ENCODE results near the gene FPR2.

FPR2 gene

DNA sequence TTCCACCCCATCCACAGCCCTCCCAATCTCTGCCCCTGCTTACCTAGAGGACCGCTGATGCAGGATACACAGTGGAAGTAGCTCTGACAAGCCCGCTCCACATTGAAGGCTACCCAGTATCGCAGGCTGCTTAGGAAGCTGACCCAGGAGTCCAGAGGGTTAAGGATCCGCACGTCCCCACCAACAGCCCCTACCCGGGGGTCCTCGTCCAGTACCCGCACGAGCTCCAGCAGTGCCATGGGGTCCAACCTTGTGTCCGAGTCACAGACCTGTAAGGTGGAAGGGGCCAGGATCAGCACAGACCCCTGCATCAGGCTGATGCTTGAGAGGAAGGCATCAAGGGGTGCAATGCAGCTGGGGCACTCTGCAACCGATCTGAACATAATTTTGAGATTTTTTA lies 44.1 kb upstream of the FPR2 start:
- DNase-seq (ENCODE audit: low spot score) = no peak
- TF ChIP-seq, protein P1, sequence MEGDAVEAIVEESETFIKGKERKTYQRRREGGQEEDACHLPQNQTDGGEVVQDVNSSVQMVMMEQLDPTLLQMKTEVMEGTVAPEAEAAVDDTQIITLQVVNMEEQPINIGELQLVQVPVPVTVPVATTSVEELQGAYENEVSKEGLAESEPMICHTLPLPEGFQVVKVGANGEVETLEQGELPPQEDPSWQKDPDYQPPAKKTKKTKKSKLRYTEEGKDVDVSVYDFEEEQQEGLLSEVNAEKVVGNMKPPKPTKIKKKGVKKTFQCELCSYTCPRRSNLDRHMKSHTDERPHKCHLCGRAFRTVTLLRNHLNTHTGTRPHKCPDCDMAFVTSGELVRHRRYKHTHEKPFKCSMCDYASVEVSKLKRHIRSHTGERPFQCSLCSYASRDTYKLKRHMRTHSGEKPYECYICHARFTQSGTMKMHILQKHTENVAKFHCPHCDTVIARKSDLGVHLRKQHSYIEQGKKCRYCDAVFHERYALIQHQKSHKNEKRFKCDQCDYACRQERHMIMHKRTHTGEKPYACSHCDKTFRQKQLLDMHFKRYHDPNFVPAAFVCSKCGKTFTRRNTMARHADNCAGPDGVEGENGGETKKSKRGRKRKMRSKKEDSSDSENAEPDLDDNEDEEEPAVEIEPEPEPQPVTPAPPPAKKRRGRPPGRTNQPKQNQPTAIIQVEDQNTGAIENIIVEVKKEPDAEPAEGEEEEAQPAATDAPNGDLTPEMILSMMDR (IDR thresholded peaks at IDR 0.05; ENCODE audit: extremely low read depth, missing control alignments) = no peak

DNA sequence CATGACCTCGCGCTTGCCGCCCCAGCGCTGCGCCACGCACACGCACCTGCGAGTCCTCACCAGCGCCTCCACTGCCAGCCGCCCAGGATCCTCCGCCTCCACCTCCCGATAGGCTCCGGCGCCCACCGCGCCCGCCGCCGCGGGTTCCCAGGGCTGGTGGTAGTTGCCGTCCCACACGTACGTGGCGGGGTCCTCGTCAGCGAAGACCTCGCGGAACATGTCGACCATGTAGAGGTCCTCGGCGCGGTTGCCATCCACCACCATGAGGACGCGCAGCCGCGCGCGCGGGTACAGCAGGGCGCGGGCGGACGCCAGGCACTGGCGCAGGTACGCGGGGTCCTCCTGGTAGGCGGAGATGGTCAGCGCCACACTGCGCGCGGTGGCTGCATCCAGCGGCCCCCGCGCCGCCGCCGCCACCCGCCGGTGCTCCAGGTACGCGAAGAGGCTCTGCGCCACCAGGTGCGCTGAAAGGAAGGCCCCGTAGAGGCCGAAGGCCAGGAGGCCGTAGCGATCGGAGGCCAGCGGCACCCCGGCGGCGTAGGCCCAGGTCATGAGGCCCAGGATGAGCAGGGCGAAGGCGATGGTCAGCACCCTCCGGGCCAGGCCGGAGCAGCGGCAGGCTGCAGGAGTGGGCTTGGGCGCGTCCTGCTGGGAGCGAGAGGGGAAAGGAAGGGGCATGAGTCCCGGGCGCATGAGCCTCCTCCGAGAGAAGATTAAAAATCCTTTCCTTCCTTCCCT lies 41.6 kb upstream of the FPR2 start:
- no peak for DNase-seq (ENCODE audit: low spot score)
- TF ChIP-seq, protein P1 (IDR thresholded peaks at IDR 0.05; ENCODE audit: extremely low read depth, missing control alignments) = no peak

DNA sequence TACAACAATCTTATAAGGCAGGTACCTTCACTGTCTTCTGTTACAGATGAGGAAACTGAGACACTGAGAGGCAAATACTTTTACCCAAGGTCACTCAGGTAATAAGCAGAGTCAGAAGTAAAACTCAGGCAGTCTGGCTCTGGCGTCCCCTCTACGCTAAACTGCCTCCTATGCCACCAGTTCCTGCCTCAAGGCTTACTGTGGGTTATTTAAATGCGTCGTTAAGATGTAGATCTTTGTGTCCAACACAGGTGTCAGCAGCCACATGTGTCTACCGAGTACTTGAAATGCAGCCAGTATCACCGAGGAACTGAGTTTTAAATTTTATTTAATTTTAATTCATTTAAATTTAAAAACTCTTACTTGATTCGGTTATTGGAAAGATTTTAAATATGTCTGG lies 39.1 kb upstream of the FPR2 start:
- DNase-seq (ENCODE audit: low spot score) = no peak
- TF ChIP-seq, protein P1 (IDR thresholded peaks at IDR 0.05; ENCODE audit: extremely low read depth, missing control alignments) = no peak

DNA sequence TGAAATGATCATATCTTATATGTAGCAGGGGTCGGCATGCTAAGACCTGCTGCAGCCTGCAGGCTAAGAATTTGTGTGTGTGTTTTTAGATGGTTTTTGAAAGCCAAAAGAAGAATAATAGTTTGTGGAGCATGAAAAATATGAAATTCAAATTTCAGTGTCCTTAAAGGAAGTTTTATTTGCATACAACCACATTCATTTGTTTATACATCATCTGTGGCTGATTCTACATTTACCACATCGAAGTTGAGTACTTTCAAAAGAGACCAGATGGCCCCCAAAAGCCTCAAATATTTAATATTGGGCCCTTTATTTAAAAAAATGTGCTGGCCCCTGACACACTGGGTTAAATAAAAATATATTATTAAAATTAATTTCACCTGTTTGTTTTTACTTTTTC lies 38.5 kb upstream of the FPR2 start:
- TF ChIP-seq, protein P1 (IDR thresholded peaks at IDR 0.05; ENCODE audit: extremely low read depth, missing control alignments) = no peak

DNA sequence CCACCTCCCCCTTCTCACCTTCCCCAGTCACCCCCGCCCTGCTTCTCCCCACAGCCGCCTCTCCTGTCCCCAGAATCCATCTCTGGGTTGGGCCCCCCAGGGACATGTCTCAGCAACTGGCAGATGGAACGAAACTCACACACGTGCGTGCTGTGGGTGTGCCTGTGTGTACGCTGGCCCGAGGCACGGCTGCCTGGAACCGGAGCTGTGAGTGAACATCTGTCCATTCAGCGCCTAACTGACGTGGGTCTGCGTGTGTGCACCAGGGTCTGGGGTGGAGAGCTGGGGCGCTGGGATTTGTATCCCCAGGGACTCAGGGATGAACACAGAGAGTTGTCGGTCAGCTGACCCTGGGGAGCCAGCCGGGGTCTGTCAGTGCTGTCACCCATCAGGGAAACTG lies 36.4 kb upstream of the FPR2 start:
- TF ChIP-seq, protein P1 (IDR thresholded peaks at IDR 0.05; ENCODE audit: extremely low read depth, missing control alignments) = no peak

More for the DNA sequence above, 38.5 kb upstream of the FPR2 start:
- DNase-seq (ENCODE audit: low spot score) = no peak

DNA sequence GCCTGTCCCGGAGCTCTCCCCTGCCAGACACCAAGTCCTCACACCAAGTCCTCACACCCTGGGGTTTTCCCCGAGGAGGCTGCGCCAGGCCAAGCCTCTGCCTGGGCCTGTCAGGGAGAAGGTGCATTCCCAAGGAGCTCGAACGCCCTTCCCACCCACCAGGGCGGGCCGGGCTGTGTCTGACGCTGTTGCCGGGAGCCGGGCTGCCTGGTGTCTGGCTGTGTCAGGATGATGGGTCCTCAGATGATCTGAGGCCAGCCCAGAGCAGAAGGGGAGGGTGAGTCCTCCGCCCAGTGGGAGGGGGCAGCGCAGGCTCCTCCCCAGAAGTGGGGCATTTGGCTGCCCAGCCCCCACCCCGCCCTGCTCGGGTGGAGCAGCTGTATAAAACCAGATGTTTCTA lies 34.9 kb upstream of the FPR2 start:
- no peak for DNase-seq (ENCODE audit: low spot score)
- TF ChIP-seq, protein P1 (IDR thresholded peaks at IDR 0.05; ENCODE audit: extremely low read depth, missing control alignments) = no peak

More for the DNA sequence above, 36.4 kb upstream of the FPR2 start:
- no peak for DNase-seq (ENCODE audit: low spot score)

DNA sequence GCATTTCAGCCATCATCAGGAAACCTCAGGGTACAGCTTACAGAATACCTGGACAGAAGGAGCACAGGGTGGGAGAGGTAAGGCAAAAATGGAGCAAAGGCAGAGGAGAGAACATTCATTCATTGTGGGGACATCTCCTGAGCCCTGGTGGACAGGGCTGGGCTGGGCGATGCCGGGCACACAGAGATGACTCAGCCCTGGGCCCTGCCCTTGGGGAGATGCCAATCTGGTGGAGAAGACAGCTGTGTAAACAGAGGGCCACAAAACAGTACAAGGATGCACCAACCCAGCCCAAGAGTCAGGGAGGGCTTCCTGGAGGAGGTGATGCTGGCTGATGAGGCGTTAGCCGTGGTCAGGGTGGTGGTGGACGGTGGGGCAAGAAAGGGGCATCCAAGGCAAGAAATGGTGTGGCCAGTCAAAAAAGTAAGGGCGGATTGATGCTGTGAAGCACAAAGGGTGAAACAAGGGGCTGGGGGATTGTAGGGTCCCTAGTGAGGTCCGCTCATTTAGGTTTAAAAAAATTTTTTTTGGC lies 33.6 kb upstream of the FPR2 start:
- DNase-seq (ENCODE audit: low spot score) = no peak
- TF ChIP-seq, protein P1 (IDR thresholded peaks at IDR 0.05; ENCODE audit: extremely low read depth, missing control alignments) = no peak

Data from GM20000 (cell line).